ENCODE measurements around the gene FAM185A. TPM values are rescaled to one million over a fixed set of nuclear protein-coding genes. Genes with fewer than 3 reads are reported as not detected.
"Not testable (repeated sequence)": the region's sequence is repeated elsewhere in the genome, so short reads cannot be mapped to it uniquely, and the experiment has no call there.

The FAM185A gene
- 1 to 10 TPM; 5.6 to 7.5 (median 6.6) TPM for total RNA-seq
- 4.2 TPM for polyA plus RNA-seq
- long read RNA-seq, donor 1, partial matches to known transcripts = 0 of 5 reads
- long read RNA-seq, donor 1, other reads (novel, unspliced or antisense) = 4 of 5 reads
- long read RNA-seq, donor 2, partial matches to known transcripts = 0 of 5 reads
- long read RNA-seq, donor 2, other reads (novel, unspliced or antisense) = 2 of 5 reads
- long read RNA-seq, donor 3, transcript FAM185A-202 (8 exons, 1,179 nt) = major isoform, 9 of 33 reads
- long read RNA-seq, donor 3, partial matches to known transcripts = 3 of 33 reads
- long read RNA-seq, donor 3, other reads (novel, unspliced or antisense) = 17 of 33 reads
- long read RNA-seq, donor 4, partial matches to known transcripts = 2 of 9 reads
- long read RNA-seq, donor 4, other reads (novel, unspliced or antisense) = 3 of 9 reads

GRCh38 chr7:102748605-102749444, at the start of gene FAM185A:
TSS of gene FAM185A (plus strand) at chr7:102748999. CDS start at chr7:102749208, 209 bp downstream.
- intact Hi-C loops (cut with DNase I); H3K9me3 ChIP-seq (ENCODE audit: control insufficient read depth, low read length); H3K27me3 ChIP-seq (ENCODE audit: control insufficient read depth, insufficient read depth); H3K4me1 ChIP-seq (ENCODE audit: control insufficient read depth, insufficient read depth, low read length); H3K27ac ChIP-seq (ENCODE audit: low read length): not testable (repeated sequence)
- DNase-seq (peak; percentile 98 to 99 (median 99)), ATAC-seq (peak; percentile 100)
- peak within 1 kb of the TSS; percentile 56 for H3K4me3 ChIP-seq (ENCODE audit: low read length)
- under 1% methylated on average over 42 of the region's 47 CpGs for whole genome bisulfite sequencing

- H3K4me3 ChIP-seq (ENCODE audit: low read length); intact Hi-C loops (cut with DNase I); H3K27ac ChIP-seq (ENCODE audit: low read length); H3K4me1 ChIP-seq (ENCODE audit: control insufficient read depth, insufficient read depth, low read length); ATAC-seq; H3K27me3 ChIP-seq (ENCODE audit: control insufficient read depth, insufficient read depth); DNase-seq; H3K9me3 ChIP-seq (ENCODE audit: control insufficient read depth, low read length): not testable (repeated sequence)
- 35% methylated on average over 5 of the region's 5 CpGs for whole genome bisulfite sequencing
Observed at GRCh38 chr7:102713011-102713690, 35.6 kb upstream of the FAM185A start.

GRCh38 chr7:102713691-102714080, 35.1 kb upstream of the FAM185A start:
- DNase-seq; H3K4me1 ChIP-seq (ENCODE audit: control insufficient read depth, insufficient read depth, low read length); H3K9me3 ChIP-seq (ENCODE audit: control insufficient read depth, low read length); H3K27ac ChIP-seq (ENCODE audit: low read length); H3K4me3 ChIP-seq (ENCODE audit: low read length); intact Hi-C loops (cut with DNase I); H3K27me3 ChIP-seq (ENCODE audit: control insufficient read depth, insufficient read depth): not testable (repeated sequence)
- WGBS = no CpG with 5 or more reads among the region's 1 CpG
- peak in 1 of 2 donors; percentile 51 for ATAC-seq

- ATAC-seq; H3K4me1 ChIP-seq (ENCODE audit: control insufficient read depth, insufficient read depth, low read length); DNase-seq; H3K27me3 ChIP-seq (ENCODE audit: control insufficient read depth, insufficient read depth); H3K9me3 ChIP-seq (ENCODE audit: control insufficient read depth, low read length); H3K27ac ChIP-seq (ENCODE audit: low read length); H3K4me3 ChIP-seq (ENCODE audit: low read length); intact Hi-C loops (cut with DNase I): not testable (repeated sequence)
- WGBS = 86% methylated on average over 5 of the region's 6 CpGs
Observed at GRCh38 chr7:102714774-102715522, 33.9 kb upstream of the FAM185A start.

- H3K4me3 ChIP-seq (ENCODE audit: low read length); H3K4me1 ChIP-seq (ENCODE audit: control insufficient read depth, insufficient read depth, low read length); H3K27me3 ChIP-seq (ENCODE audit: control insufficient read depth, insufficient read depth); DNase-seq; intact Hi-C loops (cut with DNase I); H3K9me3 ChIP-seq (ENCODE audit: control insufficient read depth, low read length); H3K27ac ChIP-seq (ENCODE audit: low read length); ATAC-seq: not testable (repeated sequence)
- WGBS = 61% methylated on average over 2 of the region's 3 CpGs
Observed at GRCh38 chr7:102715718-102716117, 33.1 kb upstream of the FAM185A start.

- H3K27ac ChIP-seq (ENCODE audit: low read length); H3K4me3 ChIP-seq (ENCODE audit: low read length); H3K27me3 ChIP-seq (ENCODE audit: control insufficient read depth, insufficient read depth); DNase-seq; ATAC-seq; H3K9me3 ChIP-seq (ENCODE audit: control insufficient read depth, low read length); intact Hi-C loops (cut with DNase I); H3K4me1 ChIP-seq (ENCODE audit: control insufficient read depth, insufficient read depth, low read length): not testable (repeated sequence)
Observed at GRCh38 chr7:102718491-102718890, 30.3 kb upstream of the FAM185A start.

GRCh38 chr7:102726170-102726569, 22.6 kb upstream of the FAM185A start:
- intact Hi-C loops (cut with DNase I); ATAC-seq; H3K27me3 ChIP-seq (ENCODE audit: control insufficient read depth, insufficient read depth); H3K27ac ChIP-seq (ENCODE audit: low read length); H3K4me3 ChIP-seq (ENCODE audit: low read length); DNase-seq; H3K4me1 ChIP-seq (ENCODE audit: control insufficient read depth, insufficient read depth, low read length); H3K9me3 ChIP-seq (ENCODE audit: control insufficient read depth, low read length): not testable (repeated sequence)
- 93% methylated on average over 5 of the region's 5 CpGs for WGBS

- not testable (repeated sequence) for H3K27me3 ChIP-seq (ENCODE audit: control insufficient read depth, insufficient read depth); ATAC-seq
- 76% methylated on average over 2 of the region's 2 CpGs for WGBS
Observed at GRCh38 chr7:102729670-102730069, 19.1 kb upstream of the FAM185A start.

GRCh38 chr7:102730431-102730830, 18.4 kb upstream of the FAM185A start:
- H3K4me3 ChIP-seq (ENCODE audit: low read length); DNase-seq; ATAC-seq; intact Hi-C loops (cut with DNase I); H3K9me3 ChIP-seq (ENCODE audit: control insufficient read depth, low read length); H3K4me1 ChIP-seq (ENCODE audit: control insufficient read depth, insufficient read depth, low read length); H3K27ac ChIP-seq (ENCODE audit: low read length); H3K27me3 ChIP-seq (ENCODE audit: control insufficient read depth, insufficient read depth): not testable (repeated sequence)
- WGBS = 32% methylated on average over 1 of the region's 3 CpGs

More at GRCh38 chr7:102729670-102730069, 19.1 kb upstream of the FAM185A start:
- DNase-seq; H3K9me3 ChIP-seq (ENCODE audit: control insufficient read depth, low read length); H3K4me1 ChIP-seq (ENCODE audit: control insufficient read depth, insufficient read depth, low read length); H3K27ac ChIP-seq (ENCODE audit: low read length); H3K4me3 ChIP-seq (ENCODE audit: low read length); intact Hi-C loops (cut with DNase I): not testable (repeated sequence)

GRCh38 chr7:102742002-102742771, 6.6 kb upstream of the FAM185A start:
- whole genome bisulfite sequencing = 38% methylated on average over 2 of the region's 4 CpGs
- H3K27ac ChIP-seq (ENCODE audit: low read length); DNase-seq; H3K4me3 ChIP-seq (ENCODE audit: low read length); H3K4me1 ChIP-seq (ENCODE audit: control insufficient read depth, insufficient read depth, low read length); H3K9me3 ChIP-seq (ENCODE audit: control insufficient read depth, low read length); intact Hi-C loops (cut with DNase I); H3K27me3 ChIP-seq (ENCODE audit: control insufficient read depth, insufficient read depth): not testable (repeated sequence)
- ATAC-seq = peak in 1 of 2 donors; percentile 16

All from right cardiac atrium (tissue), 5 donors.